Parathyroid adenoma (tissue), 2 donors: Measurements from ENCODE around the gene NTN5.

ENCODE experiments used
- H2AFZ ChIP-seq: fragments of 300-600 bp; sonication (generic); one replicate; pipeline ENCODE4 v1.7.0; 2017; ENCODE audit warnings: antibody characterized with exemption, mild to moderate bottlenecking
- H3K27ac ChIP-seq: fragments of 300-600 bp; sonication (generic); one replicate; pipeline ENCODE4 v1.7.0; 2017
- H3K27me3 ChIP-seq: fragments of 300-600 bp; sonication (generic); one replicate; pipeline ENCODE4 v1.7.0; 2017; ENCODE audit warnings: low read length; ENCODE audit not compliant: control insufficient read depth, insufficient read depth
- H3K36me3 ChIP-seq: fragments of 300-600 bp; sonication (generic); one replicate; pipeline ENCODE4 v1.7.0; 2017; ENCODE audit warnings: low read length; ENCODE audit not compliant: control insufficient read depth, insufficient read depth
- H3K4me1 ChIP-seq: fragments of 300-600 bp; sonication (generic); one replicate; pipeline ENCODE4 v1.7.0; 2017; ENCODE audit warnings: control low read depth
- H3K4me2 ChIP-seq: fragments of 300-600 bp; sonication (generic); one replicate; pipeline ENCODE4 v1.7.0; 2017; ENCODE audit warnings: low read length
- H3K4me3 ChIP-seq: fragments of 300-600 bp; sonication (generic); one replicate; pipeline ENCODE4 v1.7.0; 2017; ENCODE audit warnings: low read depth, low read length
- H3K79me2 ChIP-seq: fragments of 300-600 bp; sonication (generic); one replicate; pipeline ENCODE4 v1.7.0; 2017; ENCODE audit warnings: control low read depth
- H3K9ac ChIP-seq: fragments of 300-600 bp; sonication (generic); one replicate; pipeline ENCODE4 v1.7.0; 2017; ENCODE audit warnings: mild to moderate bottlenecking
- H3K9me3 ChIP-seq: fragments of 300-600 bp; sonication (generic); one replicate; pipeline ENCODE4 v1.7.0; 2017; ENCODE audit warnings: low read length; ENCODE audit not compliant: control insufficient read depth
- TF ChIP-seq, protein P1 (sequence below): fragments of 300-600 bp; sonication (generic); IDR thresholded peaks from one replicate; pipeline ENCODE4 v1.7.0; 2017; ENCODE audit warnings: antibody characterized with exemption, mild to moderate bottlenecking
- donor health status: primary hyperparathyroidism.

The NTN5 gene

GRCh38 chr19:48636859-48637448 lies 35.9 kb downstream of the NTN5 start, which contains the start of gene DBP:
DBP (minus strand) TSS chr19:48637379; CDS start chr19:48636994, 385 bp downstream.
- TF ChIP-seq, protein P1, sequence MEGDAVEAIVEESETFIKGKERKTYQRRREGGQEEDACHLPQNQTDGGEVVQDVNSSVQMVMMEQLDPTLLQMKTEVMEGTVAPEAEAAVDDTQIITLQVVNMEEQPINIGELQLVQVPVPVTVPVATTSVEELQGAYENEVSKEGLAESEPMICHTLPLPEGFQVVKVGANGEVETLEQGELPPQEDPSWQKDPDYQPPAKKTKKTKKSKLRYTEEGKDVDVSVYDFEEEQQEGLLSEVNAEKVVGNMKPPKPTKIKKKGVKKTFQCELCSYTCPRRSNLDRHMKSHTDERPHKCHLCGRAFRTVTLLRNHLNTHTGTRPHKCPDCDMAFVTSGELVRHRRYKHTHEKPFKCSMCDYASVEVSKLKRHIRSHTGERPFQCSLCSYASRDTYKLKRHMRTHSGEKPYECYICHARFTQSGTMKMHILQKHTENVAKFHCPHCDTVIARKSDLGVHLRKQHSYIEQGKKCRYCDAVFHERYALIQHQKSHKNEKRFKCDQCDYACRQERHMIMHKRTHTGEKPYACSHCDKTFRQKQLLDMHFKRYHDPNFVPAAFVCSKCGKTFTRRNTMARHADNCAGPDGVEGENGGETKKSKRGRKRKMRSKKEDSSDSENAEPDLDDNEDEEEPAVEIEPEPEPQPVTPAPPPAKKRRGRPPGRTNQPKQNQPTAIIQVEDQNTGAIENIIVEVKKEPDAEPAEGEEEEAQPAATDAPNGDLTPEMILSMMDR = peak; percentile 24
- peak within 1 kb of the TSS; percentile 99 for H3K27ac ChIP-seq
- H3K79me2 ChIP-seq = no peaks in the 10 kb centered on the region
- H2AFZ ChIP-seq = peak within 1 kb of the TSS; percentile 76
- peak within 1 kb of the TSS; percentile 81 for H3K4me3 ChIP-seq
- peaks cover 33% of the 10 kb centered on the region for H3K4me1 ChIP-seq
- H3K9me3 ChIP-seq = no peaks in the 10 kb centered on the region
- H3K27me3 ChIP-seq = no peaks in the 10 kb centered on the region
- no peaks in the 10 kb centered on the region for H3K36me3 ChIP-seq
- peak within 1 kb of the TSS; percentile 72 for H3K4me2 ChIP-seq
- H3K9ac ChIP-seq = peak within 1 kb of the TSS; percentile 99

DNA sequence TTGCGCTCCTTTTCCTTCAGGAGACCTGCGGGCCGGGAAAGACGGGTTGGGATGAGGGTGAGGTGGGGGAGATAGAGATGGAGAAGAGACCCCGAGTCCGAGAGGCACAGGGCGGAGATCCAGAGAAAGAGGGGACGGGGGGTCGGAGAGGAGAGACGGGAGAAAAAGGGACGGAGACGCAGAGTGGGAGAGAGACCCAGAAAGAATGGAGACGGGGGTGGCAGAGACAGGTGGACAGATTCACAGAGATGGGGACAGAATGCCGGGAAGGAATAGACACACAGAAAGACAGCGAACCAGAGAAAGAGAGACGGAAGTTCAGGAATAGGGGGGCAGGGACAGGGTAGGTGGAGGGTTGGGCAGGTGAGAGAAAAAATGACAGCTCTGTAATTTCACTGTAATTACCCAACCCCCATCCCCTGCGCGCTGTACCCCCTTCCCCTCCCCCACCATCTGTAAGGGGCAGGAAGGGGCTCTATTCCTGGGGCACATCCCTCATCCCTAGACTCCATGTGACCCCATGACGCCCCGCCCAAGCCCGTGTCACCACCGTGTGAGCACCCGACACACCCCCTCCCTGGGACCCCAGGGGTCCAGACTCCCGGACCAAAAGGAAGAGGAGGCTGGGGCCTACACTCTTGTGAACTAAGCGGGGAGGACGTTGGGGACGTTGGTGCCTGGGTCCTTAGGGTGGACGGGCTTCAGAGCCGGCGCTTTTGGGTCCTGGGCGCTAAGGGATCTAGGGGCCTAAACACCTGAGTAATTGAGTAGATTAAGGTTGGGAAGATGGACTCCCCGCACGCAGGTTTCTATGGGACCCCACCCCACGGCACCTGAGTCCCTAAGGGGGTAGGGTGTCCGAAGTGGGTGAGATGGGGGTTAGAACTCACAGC lies 36.6 kb downstream of the NTN5 start:
- no peaks in the 10 kb centered on the region for H3K36me3 ChIP-seq
- H3K4me2 ChIP-seq = peak overlapping the region; percentile 72
- TF ChIP-seq, protein P1 = no peak
- H3K4me3 ChIP-seq = peak overlapping the region; percentile 81
- peak overlapping the region; percentile 99 for H3K9ac ChIP-seq
- H3K79me2 ChIP-seq = no peaks in the 10 kb centered on the region
- H2AFZ ChIP-seq = peak overlapping the region; percentile 36
- H3K27me3 ChIP-seq = no peaks in the 10 kb centered on the region
- peak overlapping the region; percentile 99 for H3K27ac ChIP-seq
- peaks cover 39% of the 10 kb centered on the region for H3K4me1 ChIP-seq
- no peaks in the 10 kb centered on the region for H3K9me3 ChIP-seq

GRCh38 chr19:48635263-48635965 lies 37.4 kb downstream of the NTN5 start:
- H3K9ac ChIP-seq = peak overlapping the region; percentile 99
- H3K4me1 ChIP-seq = peaks cover 47% of the 10 kb centered on the region
- no peaks in the 10 kb centered on the region for H3K36me3 ChIP-seq
- peak overlapping the region; percentile 99 for H3K27ac ChIP-seq
- H3K9me3 ChIP-seq = no peaks in the 10 kb centered on the region
- TF ChIP-seq, protein P1 = no peak
- no peaks in the 10 kb centered on the region for H3K79me2 ChIP-seq
- peak overlapping the region; percentile 72 for H3K4me2 ChIP-seq
- no peaks in the 10 kb centered on the region for H3K27me3 ChIP-seq
- peak overlapping the region; percentile 36 for H2AFZ ChIP-seq
- peak overlapping the region; percentile 81 for H3K4me3 ChIP-seq

- no peaks in the 10 kb centered on the region for H3K9me3 ChIP-seq
- H3K4me2 ChIP-seq = peak overlapping the region; percentile 64
- TF ChIP-seq, protein P1 = no peak
- H3K27me3 ChIP-seq = no peaks in the 10 kb centered on the region
- H3K36me3 ChIP-seq = no peaks in the 10 kb centered on the region
- peak overlapping the region; percentile 40 for H2AFZ ChIP-seq
- H3K9ac ChIP-seq = peak overlapping the region; percentile 13
- H3K4me3 ChIP-seq = peak overlapping the region; percentile 57
- H3K79me2 ChIP-seq = no peaks in the 10 kb centered on the region
- H3K4me1 ChIP-seq = peaks cover 50% of the 10 kb centered on the region
- H3K27ac ChIP-seq = peak overlapping the region; percentile 99
Observed at GRCh38 chr19:48634424-48635262, 38.2 kb downstream of the NTN5 start.
